ENCODE measurements around the gene ARFGEF2. TPM values are rescaled to one million over a fixed set of nuclear protein-coding genes. Genes with fewer than 3 reads are reported as not detected.
"Not testable (repeated sequence)": the region's sequence is repeated elsewhere in the genome, so short reads cannot be mapped to it uniquely, and the experiment has no call there.

Gene ARFGEF2
- total and polyA plus RNA-seq, 2 of the 8 experiments (the other 6 are each of a cell fraction or from before 2014, with no cell fraction given): 8.1 to 21.8 TPM

DNA sequence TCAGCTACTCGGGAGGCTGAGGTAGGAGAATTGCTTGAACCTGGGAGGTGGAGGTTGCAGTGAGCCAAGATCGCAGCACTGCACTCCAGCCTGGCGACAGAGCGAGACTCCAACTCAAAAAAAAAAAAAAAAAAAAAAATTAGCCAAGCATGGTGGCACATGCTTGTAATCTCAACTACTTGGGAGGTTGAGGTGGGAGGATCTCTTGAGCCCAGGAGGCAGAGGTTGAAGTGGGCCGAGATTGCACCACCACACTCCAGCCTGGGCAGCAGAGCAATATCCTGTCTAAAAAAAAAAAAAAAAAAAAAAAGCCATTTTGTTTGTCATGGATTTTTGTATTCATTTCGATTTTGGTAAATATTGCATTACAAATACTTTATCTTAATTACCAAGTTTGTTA, 33.0 kb upstream of the ARFGEF2 start:
- H3K4me3 ChIP-seq (ENCODE audit: extremely low read depth in 1 of 4, insufficient read depth in 2 of 4, low read depth in 3 of 4, low read length in 4 of 4); H3K23ac ChIP-seq (ENCODE audit: insufficient read length); H4K5ac ChIP-seq (ENCODE audit: insufficient read length, low read depth, low read length); H2BK15ac ChIP-seq (ENCODE audit: low read length); POLR2A ChIA-PET (ENCODE audit: partially characterized antibody); H2AFZ ChIP-seq (ENCODE audit: low read length); H2BK20ac ChIP-seq (ENCODE audit: low read length); H3K18ac ChIP-seq (ENCODE audit: extremely low read depth, low read length); H3K4me2 ChIP-seq (ENCODE audit: insufficient read depth in 1 of 2, low read depth in 2 of 2, low read length in 2 of 2); FAIRE-seq; H2BK12ac ChIP-seq (ENCODE audit: low read depth, low read length); H3K9me3 ChIP-seq (ENCODE audit: insufficient read depth in 2 of 2, low read depth in 1 of 2, low read length in 1 of 2); H3K27me3 ChIP-seq (replicated peaks in 1 of 4; ENCODE audit: control insufficient read depth in 3 of 4, extremely low read depth in 1 of 4, insufficient read depth in 3 of 4, low read length in 3 of 4); H2AK5ac ChIP-seq (ENCODE audit: low read depth, low read length); H3K79me1 ChIP-seq (ENCODE audit: low read depth, low read length); H4K20me1 ChIP-seq (replicated peaks in 1 of 2; ENCODE audit: control insufficient read depth in 1 of 2, insufficient read depth in 2 of 2, low read length in 2 of 2); H3K4ac ChIP-seq (replicated peaks; ENCODE audit: insufficient read length, low read depth, low read length); H3K79me2 ChIP-seq (ENCODE audit: control insufficient read depth in 1 of 2, insufficient read depth in 2 of 2, low read length in 2 of 2); H3K56ac ChIP-seq (replicated peaks; ENCODE audit: insufficient read length, low read depth, low read length); H4K8ac ChIP-seq (ENCODE audit: extremely low read depth, insufficient read depth, low read length); H2BK120ac ChIP-seq (replicated peaks; ENCODE audit: low read depth, low read length); H3K14ac ChIP-seq (ENCODE audit: insufficient read length); H3K27ac ChIP-seq (ENCODE audit: low read depth, low read length); H3K23me2 ChIP-seq (ENCODE audit: low read depth, low read length); H3K4me1 ChIP-seq (replicated peaks in 1 of 4; ENCODE audit: control insufficient read depth in 3 of 4, insufficient read depth in 4 of 4, low read length in 3 of 4); H3K36me3 ChIP-seq (ENCODE audit: control insufficient read depth in 2 of 4, insufficient read depth in 4 of 4, low read length in 3 of 4); H2BK5ac ChIP-seq (ENCODE audit: low read depth, low read length); H4K91ac ChIP-seq (replicated peaks; ENCODE audit: insufficient read length, low read length); DNase-seq (ENCODE audit: low read depth in 1 of 2, low spot score in 2 of 2); H3K9ac ChIP-seq (replicated peaks in 1 of 4; ENCODE audit: extremely low read depth in 1 of 4, low read depth in 3 of 4, low read length in 3 of 4): not testable (repeated sequence)
- CTCF ChIA-PET (ENCODE audit: partially characterized antibody): interaction anchor here (0.6 kb wide), 1 partner anchor 57 kb away, joined by 3 read pairs; no protein-coding TSS in a partner anchor
- WGBS, 2 experiments (ENCODE audit: extremely low coverage in 1 of 2, insufficient coverage in 1 of 2, insufficient read length in 1 of 2, insufficient replicate concordance in 2 of 2, low coverage in 1 of 2, low lambda C conversion rate in 2 of 2, missing lambda C conversion rate in 1 of 2): 94% methylated on average over 4 of the region's 6 CpGs; no CpG with 5 or more reads in 1 of the 2 experiments

Data from H1 (cell line).